Central memory CD4-positive, alpha-beta T cell (primary cell): ENCODE measurements around the gene GALNT1.

Source experiments
- DNase-seq: peaks from one replicate; pipeline ENCODE4 v3.0.0; 2022

GALNT1 gene

DNA sequence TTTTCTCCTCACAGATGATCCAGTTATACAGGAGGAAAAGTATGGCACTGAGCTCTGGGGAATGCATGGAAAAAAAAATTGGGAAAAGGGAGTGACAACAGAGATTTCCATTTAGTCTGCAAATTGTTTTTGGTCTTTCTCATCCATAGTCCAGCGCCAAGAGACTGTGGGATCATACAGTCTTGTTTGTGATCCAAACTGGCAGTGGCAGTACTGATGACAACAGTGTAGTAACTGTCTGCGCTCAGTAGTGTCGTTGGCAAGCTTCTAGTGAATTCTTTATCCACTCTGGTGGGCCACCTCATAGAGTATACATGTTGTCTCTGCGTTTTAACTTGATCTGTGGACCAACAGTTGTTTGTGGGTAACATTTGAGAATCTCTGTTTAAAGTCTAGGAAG is 37.9 kb downstream of the GALNT1 start:
- no peak for DNase-seq

DNA sequence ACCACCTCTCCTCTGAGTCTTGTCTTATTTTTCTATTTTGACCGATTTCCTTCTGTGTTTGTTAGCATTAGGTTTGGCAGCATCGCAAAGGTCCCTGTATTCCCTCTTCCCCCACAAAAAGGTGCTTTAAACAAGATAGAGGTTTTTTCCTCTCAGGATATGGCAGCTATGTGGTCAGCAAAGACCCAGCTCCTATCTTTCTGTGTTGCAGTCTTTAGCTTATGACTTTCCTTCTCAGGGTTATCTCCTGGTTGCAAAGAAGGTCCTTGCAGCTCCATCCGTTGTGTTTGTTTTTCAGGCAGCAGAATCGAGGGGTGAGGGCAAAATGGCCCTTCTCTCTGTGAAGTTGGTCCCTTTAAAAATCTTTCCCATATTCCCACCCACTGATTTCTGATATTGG is 38.4 kb downstream of the GALNT1 start:
- no peak for DNase-seq

DNA sequence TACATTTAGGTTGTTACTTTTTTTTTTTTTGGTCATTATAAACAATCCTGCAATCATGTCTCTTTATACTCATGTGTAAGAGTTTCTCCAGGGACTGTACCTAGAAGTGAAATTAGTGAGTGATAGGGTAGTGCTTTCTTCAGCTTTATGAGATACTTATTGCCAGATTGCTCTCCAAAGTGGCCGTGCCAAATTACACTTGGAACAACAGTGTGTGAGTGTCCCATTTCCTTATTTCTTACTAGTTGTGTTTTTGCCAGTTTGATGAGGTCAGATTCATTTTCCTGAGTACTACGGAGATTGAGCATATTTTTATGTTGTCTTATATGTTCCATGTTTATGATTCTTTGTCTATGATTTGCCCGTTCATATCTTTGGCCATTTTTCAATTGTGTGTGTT is 39.2 kb downstream of the GALNT1 start:
- DNase-seq: no peak

DNA sequence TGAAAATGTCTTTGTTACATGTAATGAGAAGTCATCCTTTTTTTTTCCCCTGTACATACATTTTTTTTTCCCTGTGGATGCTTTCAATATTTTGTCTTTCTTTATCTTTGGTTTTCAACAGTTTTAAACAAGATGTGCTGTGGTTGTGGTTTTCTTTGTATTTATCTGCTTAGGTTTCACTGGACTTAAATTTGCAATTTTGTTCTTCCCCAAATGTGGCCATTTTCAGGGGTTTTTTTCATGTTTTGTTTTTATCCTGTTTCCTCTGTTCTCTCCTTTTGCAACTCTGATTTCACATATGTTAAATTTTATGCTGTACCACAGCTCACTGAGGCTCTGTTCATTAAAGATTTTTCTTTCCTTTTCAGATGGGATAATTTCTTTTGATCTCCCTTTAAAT is 41.7 kb downstream of the GALNT1 start:
- no peak for DNase-seq

DNA sequence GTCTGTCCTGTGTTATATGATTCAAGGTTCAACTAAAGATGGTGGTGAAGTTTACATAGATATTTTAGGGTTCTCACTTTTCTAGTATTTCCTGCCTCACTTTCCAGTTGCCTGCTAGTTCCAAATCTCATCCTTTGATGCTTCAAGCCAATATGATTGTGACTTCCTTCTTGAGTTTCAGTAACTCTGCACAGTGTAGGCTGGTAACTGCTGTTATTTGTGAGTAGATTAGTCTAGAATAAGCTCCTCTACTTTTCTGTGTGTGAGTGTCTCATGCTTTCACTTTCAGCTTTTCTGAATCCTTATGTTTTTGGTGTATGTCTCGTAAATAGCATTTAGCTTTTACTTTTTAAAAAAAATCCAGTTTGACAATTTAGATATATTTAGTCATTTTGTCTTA is 42.6 kb downstream of the GALNT1 start:
- DNase-seq: no peak

DNA sequence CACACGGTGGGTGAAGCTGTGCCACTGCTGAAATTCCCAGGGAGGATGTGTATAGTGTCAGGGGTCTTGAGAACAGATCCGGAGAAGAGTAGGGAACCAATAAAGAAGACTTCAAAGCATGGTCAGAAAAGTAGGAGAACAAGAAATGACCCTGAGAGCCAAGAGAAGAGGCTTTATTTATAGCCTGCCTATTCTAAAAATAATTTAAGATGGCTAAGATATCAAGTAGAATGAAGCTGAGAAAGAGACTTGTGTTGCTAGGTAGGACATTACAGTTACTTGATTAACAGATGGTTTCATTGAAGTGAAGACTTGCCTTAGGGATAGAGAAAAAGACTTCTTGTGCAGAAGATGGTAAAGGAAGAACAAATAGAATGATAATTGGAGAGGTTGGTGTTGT is 43.7 kb downstream of the GALNT1 start:
- no peak for DNase-seq

DNA sequence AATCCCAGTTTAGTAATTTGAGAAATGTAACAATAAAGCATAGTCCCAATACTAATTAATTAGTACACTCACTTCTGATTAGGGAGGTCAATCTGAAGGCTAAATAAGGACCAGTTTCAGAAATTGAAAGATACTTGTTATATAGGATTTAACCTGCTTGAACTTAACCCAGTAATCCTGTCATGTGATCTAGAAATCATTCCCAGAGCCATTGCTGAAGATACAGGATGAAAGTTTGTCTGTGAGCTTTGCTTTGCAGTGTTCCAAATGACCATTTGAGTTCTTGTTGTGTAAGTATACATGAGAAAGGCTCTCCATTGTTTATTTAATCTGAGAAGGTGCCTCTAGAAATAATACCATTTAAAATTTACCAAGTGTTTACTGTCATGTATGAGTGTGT is 52.2 kb downstream of the GALNT1 start:
- DNase-seq: no peak

DNA sequence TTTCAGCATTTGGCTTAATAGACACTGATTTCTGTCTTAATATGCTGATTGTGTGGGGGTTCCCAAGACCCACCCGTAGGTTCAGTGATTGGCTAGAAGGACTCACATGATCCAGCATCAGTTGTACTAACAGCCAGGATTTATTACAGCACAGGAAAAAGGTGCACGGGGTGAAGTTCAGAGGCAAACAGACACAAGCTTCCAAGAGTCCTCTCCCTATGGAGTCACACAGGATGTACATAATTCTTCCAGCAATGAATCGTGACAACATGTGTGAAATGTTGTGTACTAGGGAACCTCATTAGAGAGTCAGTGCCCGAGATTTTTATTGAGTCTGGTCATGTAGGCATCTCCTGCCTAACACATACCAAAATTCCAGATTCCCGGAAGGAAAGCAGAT is 52.8 kb downstream of the GALNT1 start:
- DNase-seq: no peak

DNA sequence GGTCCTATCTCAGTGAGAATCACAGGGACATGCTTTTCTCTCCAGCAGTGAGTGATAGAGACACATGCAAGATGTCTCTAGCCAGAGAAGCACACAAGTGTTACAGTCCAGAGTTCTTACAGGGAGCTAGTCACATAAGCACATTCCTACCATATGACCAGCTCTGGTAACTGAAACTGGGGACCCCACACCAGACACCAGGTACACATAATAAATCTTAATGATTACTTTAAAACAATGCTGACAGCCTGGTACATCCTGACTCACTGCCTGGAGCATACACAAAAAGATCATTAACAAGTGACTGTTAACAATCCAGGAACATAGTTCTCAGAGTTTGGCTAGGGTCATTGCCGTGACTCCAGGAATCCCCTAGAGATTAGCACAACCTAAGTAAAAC is 53.6 kb downstream of the GALNT1 start:
- no peak for DNase-seq

DNA sequence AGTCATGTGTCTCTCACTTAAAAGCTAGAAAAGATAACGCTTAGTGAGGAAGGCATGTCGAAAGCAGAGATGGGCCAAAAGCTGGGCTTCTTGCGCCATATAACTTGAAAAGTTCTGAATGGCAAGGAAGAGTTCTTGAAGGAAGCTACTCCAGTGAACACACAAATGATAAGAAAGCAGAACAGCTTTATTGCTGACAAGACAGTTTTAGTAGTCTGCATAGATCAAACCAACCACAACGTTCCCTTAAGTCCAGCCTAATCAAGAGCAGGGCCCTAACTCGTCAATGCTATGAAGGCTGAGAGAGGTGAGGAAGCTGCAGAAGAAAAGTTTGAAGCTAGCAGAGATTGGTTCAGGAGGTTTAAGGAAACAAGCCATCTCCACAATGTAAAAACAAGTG is 55.7 kb downstream of the GALNT1 start:
- DNase-seq: no peak

DNA sequence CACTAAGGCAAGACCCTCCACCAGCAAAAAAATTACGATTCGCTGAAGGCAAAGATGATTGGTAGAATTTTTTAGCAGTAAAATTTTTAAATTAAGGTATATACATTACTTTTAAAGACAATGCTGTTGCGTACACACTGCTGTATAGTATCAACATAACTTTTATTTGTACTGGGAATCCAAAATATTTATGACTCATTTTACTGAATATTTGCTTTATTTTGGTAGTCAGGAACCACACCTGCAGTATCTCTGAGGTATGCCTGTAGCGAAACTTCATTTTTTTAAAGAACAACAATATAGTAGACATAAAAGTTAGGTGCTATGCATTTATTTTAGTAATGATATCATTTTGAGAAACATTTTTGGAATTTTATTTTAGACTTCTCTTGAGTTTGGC is 57.8 kb downstream of the GALNT1 start:
- DNase-seq: no peak

DNA sequence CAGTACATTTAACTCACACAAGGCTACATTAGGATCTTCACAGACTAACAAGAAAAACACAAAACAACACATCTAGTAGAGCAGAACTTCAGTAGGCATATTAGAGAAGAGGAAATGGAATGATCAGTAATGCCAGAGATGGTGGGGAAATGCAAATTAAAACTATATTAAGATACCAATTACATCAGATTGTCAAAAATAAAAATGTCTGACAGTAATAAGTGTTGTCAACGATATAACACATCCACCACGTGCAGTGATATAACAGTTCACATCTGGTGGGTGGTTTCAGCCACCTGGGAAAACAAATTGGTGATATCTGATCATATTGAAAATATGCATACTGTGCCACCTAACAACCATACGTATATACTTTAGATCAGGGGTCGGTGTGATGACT is 59.9 kb downstream of the GALNT1 start:
- no peak for DNase-seq

DNA sequence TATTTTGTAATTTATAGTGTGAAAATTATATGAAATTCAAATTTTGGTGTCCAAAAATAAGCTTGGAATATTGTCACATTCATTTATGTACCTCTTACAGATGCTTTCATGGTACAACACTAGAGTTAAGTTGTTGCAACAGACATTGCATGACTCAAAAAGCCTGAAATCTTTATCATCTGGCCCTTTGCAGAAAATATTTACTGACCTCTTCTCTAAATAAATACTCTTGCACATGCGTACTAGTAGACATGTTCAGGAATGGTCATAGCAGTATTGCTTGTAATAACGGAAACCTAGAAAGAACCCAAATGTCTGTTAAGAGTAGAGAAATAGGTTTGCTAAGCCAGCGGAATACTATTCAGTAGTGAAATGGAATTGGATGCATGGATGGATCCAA is 60.4 kb downstream of the GALNT1 start:
- DNase-seq: no peak

DNA sequence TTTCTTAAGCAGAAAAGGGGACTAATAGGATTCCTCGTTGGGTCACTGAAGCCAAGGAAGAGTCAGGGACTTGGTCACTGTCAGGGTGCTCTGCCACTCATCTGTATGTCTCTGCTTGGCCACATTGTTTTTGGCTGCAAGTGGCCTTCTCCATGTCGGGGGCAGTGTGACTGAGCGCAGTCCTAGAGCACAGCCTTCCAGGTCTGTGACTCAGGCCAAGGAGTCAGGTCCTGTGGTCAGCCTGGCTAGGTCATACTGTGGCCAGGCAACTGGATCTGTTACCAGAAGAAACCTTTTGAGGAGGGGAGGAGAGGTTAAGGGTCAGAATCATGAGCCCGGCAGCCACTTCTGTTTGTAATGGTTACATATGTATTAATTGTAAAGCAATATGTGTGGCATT is 61.3 kb downstream of the GALNT1 start:
- no peak for DNase-seq

DNA sequence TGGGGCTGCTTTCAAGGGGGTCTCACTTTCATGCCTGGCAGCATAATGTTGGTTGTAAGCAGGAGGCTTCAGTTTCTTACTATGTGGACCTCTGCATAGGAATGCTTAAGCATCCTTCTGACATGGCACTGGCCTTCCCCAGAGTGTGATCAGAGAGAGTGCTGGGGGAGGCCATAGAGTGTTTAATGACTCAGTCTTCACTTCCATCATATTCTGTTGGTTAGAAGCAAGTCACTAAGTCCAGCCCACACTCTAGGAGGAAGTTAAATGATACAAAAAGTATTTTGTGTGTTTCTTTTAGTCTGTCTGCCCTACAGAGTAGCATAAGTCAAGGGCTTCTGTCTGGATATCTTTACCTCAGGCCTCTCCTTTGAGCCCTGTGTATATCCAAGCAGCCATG is 64.9 kb downstream of the GALNT1 start:
- no peak for DNase-seq

DNA sequence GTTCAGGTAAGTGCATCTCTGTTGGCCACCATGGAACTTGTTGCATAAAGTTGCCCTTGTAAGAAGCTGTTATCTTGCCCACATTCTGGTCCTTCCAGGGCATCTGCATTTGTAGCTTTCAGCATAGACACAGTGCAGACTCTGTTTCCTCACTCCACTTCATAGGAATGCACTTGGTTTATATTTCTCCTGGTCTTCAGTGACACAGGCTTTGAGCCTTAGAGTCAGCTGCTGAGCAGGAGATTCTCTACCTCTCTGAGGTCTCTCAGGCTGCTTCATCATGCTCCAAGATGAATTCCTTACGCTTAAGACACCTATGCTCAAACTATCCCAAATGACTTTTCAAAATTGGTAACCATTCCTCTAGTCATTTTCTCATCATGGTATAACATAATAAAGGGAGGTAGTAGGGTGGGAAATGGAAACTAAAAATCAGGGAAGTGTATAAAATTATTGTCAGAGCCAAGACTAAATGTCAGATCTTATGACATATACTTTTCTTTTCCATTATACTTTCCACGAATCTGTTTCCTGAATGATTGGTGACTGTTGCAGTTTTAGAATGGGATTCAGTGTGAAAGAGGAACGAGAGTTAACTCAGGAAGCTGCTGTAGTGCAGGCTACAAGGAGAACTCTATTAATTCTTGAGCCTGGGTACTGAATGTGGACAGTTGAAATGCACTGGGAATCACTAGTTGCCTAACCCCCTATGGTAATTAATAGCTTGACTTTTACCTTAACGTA is 72.0 kb downstream of the GALNT1 start:
- no peak for DNase-seq

DNA sequence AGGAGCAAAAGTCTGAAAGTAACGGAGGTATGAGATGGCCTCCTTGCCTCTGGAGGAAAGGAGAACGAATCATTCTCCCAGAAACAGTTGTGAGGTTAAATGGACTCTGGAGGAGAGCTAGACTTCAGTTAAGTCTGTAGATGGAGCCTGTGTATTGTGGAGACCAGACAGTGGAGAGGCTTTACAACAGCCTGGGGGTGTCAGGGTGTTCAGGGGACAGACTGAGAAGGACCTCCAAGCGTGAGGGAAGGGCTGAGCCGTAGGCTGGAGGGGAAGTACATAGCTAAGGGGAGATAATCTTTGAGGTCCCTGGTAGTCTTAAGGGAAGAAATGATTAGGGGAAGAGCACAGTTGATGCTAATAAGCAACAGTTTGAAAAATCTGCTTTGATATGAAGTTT is 76.6 kb downstream of the GALNT1 start:
- DNase-seq: no peak

DNA sequence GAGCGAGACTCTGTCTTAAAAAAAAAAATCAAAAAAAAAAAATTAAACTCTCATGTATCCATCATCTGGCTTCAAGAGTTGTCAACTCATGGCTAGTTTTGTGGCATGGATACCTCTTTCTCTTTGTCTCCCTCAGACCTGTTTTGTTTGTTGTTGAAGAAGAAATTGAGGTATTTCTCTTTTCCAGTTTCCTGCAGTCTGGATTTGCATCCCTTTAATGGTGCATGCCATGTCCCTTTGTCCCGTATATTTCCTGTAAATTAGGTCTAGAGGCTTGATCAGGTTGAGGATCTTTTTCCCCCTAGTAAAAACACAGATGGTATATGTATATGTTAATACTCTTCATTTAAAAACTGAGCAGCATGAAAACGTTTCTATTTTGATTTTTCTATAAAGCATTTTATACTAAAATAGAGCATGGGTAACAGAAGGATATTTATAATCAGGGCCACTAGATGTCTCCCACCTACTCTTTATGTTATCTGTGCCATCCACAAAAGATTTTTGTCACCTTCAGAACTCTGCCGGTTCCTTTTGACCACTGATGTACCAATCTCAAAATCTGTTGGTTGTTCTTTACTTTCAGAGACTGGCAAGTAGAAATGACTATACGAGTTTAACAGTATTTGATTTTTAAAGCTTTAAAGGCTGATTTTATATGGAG is 80.1 kb downstream of the GALNT1 start:
- no peak for DNase-seq

DNA sequence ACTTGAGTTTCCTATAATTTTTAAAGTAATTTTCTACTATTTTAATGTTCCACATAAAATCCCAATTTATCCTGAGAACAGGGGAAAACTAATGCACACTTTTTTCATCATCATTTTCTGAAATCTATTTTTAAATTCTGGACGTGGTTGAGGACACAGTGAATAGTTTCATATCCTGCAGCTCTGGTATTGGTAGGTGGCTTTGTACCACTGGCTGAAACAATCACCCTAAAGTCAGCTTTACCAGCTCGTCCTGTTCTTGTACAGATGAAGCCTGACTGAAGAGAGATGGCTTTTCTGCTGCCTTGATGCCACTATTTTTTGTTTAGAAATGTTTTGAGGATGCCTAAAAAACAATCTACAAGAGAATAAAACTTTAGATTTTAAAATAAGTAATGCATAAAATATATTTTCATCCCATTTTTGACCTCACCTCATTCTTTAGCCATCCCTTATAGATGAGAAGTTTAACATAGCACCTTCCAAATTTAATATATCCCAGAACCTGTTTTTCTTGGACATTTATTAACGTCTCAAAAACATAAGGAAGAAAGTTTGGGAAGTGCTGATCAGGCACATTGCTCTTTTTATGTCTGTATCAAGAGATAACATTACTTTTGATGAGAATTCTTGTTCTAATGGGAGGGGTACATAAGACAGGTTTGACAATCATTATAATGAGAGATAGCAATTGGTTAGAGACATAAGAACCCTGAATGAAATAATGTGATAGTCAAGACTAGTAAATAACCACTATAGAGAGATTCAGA is 80.9 kb downstream of the GALNT1 start:
- DNase-seq: no peak

DNA sequence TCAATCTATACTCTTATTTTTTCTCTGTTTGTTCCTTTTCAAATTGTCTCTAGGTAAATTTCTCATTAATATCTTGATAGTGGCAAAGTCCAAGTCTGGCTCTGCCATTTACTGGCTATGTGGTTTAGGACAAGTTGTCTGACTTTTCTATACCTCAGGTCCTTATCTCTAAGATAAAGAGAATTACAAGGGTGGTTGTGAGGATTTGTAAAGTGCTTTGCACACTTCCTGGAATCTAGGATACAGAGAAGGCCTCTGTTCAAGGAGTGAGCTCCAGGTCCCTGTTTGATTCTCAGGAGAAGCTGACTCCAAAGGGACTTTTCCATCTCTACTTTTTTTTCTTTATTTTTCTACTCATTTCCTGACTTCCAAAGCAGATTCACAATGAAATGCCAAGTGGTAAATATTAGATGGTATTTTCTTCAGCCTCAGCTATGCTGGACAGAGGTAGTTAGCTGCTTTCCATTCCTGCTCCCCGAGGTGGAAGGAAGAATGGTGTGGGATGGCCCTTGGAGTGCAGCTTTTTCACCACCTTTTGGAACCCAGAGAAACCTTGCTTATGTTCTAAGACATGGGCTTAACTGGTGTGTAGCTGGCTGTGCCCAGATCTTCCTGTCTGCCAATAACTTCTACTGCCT is 90.5 kb downstream of the GALNT1 start:
- no peak for DNase-seq

DNA sequence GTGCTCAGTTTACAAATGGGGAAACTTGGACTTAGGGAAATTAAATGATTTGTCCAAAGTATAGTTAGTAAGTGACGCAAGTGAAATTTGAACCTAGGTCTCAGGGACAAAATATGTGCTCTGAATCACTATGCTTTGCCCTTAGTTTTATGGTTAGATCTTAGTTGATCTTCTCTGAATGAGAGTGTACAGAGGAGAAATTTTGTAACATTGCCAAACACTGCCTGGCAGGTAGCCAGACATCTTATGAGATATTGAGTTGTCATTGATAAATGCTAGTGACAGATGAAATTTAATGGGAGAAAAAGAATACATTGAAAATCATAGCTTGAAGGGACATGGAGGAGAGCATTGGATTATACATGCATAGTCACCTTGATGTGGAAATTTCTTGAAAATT is 91.4 kb downstream of the GALNT1 start:
- DNase-seq: no peak

DNA sequence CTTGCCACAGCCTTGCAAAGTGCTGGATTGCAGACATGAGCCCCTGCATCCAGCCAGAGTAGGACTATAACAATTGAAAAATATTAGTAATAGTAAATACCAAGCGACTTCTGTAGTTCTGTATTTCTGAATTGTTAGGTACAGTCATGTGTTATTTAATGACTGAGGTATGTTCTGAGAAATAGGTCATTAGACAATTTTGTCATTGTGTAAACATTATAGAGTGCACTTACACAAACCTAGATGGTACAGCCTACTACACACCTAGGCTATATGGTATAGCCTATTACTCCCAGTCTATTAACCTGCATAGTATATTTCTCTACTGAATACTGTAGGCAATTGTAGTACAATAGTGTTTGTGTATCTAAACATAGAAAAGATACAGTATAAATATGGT is 92.1 kb downstream of the GALNT1 start:
- no peak for DNase-seq

DNA sequence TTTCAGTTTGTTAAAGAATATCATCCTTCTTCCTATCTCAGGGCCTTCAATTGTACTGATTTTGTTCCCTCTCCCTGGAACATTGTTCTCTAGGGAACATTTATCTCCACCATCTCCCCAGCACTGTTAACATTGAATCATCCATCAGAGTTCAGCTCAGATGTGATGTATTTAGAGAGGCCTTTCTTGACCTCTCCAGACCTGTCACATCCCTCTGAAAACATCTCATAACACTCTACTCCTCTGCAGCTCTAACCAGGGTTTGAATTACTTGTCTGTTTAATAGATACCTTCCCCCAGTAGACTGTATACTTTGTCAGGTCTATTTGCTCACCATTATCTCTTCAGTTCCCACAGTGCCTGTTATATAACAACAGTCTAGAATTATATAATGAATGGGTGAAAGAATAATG is 98.6 kb downstream of the GALNT1 start:
- no peak for DNase-seq
